ENCODE data around the gene LUZP1. TPM values are rescaled to one million over a fixed set of nuclear protein-coding genes. Genes with fewer than 3 reads are reported as not detected.

The LUZP1 gene
- total RNA-seq, 4 donors from 2014 or later, result 16.7 to 17.7 (median 17.2) TPM

DNA sequence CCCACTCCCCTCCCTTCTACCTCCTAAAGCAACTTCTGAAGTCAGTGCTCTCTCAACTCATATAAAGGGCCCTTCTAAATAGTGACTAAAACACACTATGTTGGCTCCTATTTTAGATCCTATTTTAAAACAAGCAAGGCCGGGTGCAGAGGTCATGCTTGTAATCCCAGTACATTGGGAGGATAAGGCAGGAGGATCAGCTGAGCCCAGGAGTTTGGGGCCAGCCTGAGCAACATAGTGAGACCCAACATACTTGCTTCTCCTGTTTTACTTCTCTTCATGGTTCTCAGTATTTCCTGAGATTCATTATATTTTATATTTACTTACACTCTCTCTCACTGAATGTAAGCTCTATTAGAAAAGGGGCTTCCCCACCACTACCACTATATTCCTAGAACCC, 42.5 kb downstream of the LUZP1 start:
- TF ChIP-seq CTCF (IDR thresholded peaks at IDR 0.05) (no peak), POLR2A (IDR thresholded peaks at IDR 0.05) (no peak), EP300 (IDR thresholded peaks at IDR 0.05) (no peak)
- H3K4me1 ChIP-seq, result peaks cover 0 to 31% (median 14%) of the 10 kb centered on the region in 4 donors

GRCh38 chr1:23125489-23125888, 43.2 kb downstream of the LUZP1 start:
- no peaks in the 10 kb centered on the region for H3K27me3 ChIP-seq
- no peak overlapping the region for H3K27ac ChIP-seq
- WGBS, 2 donors, result 77% methylated on average over 4 of the region's 4 CpGs
- H3K4me1 ChIP-seq, result peaks cover 0 to 31% (median 14%) of the 10 kb centered on the region in 4 donors
- H3K9me3 ChIP-seq, result no peaks in the 10 kb centered on the region
- no peak for DNase-seq (ENCODE audit: low spot score in 2 of 2)
- no peak overlapping the region for H3K4me3 ChIP-seq
- no peaks in the 10 kb centered on the region for H3K36me3 ChIP-seq
- TF ChIP-seq EP300 (IDR thresholded peaks at IDR 0.05), result no peak

More for the DNA sequence above, 42.5 kb downstream of the LUZP1 start:
- H3K36me3 ChIP-seq, result no peaks in the 10 kb centered on the region
- H3K27me3 ChIP-seq, result no peaks in the 10 kb centered on the region
- 41 to 61% methylated on average over 1 of the region's 1 CpG for WGBS, 2 donors
- H3K9me3 ChIP-seq, result no peaks in the 10 kb centered on the region
- no peak overlapping the region for H3K4me3 ChIP-seq
- H3K27ac ChIP-seq, result no peak overlapping the region
- DNase-seq (ENCODE audit: low spot score in 2 of 2), result no peak

- no peak for DNase-seq (ENCODE audit: low spot score in 2 of 2)
Measured at GRCh38 chr1:23124259-23125026, 44.2 kb downstream of the LUZP1 start.

GRCh38 chr1:23123528-23123927, 45.1 kb downstream of the LUZP1 start:
- H3K9me3 ChIP-seq, result no peaks in the 10 kb centered on the region
- DNase-seq (ENCODE audit: low spot score in 2 of 2), result no peak
- no peak overlapping the region for H3K4me3 ChIP-seq
- H3K4me1 ChIP-seq, result peaks cover 0 to 42% (median 15%) of the 10 kb centered on the region in 4 donors
- no peaks in the 10 kb centered on the region for H3K36me3 ChIP-seq
- H3K27me3 ChIP-seq, result no peaks in the 10 kb centered on the region
- TF ChIP-seq CTCF (IDR thresholded peaks at IDR 0.05) (no peak), EP300 (IDR thresholded peaks at IDR 0.05) (no peak), POLR2A (IDR thresholded peaks at IDR 0.05) (no peak)
- no peak overlapping the region for H3K27ac ChIP-seq

More at GRCh38 chr1:23124259-23125026, 44.2 kb downstream of the LUZP1 start:
- Histone ChIP-seq H3K27ac (no peak overlapping the region), H3K9me3 (no peaks in the 10 kb centered on the region), H3K4me3 (no peak overlapping the region), H3K4me1 (peaks cover 0 to 36% (median 14%) of the 10 kb centered on the region in 4 donors), H3K36me3 (no peaks in the 10 kb centered on the region), H3K27me3 (no peaks in the 10 kb centered on the region)
- 90 to 93% methylated on average over 4 of the region's 4 CpGs for WGBS, 2 donors
- TF ChIP-seq POLR2A (IDR thresholded peaks at IDR 0.05), result no peak
- no peak for TF ChIP-seq EP300 (IDR thresholded peaks at IDR 0.05)
- TF ChIP-seq CTCF (IDR thresholded peaks at IDR 0.05), result no peak

DNA sequence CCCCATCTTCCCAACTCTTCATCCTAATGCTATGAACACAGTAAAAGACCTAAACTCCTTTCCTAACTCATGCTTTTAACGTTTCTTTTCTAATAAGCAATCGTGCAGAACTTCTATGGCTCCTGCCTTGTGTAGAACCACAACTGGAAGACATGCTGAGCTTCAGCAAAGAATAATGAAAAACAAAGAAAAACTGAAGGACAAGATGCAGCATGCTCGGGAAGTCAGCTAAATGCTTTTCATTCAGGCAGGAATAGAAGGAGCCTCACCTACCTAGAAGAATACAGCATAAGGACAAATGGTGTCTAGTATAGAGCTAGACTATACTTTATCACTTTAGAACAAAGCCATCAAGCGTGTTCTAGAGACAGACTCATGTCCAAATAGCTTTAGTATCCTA, 45.9 kb downstream of the LUZP1 start:
- TF ChIP-seq POLR2A (IDR thresholded peaks at IDR 0.05), result no peak
- no peak for TF ChIP-seq CTCF (IDR thresholded peaks at IDR 0.05)
- no peak for TF ChIP-seq EP300 (IDR thresholded peaks at IDR 0.05)
- no peaks in the 10 kb centered on the region for H3K9me3 ChIP-seq
- H3K4me1 ChIP-seq, result peaks cover 0 to 50% (median 16%) of the 10 kb centered on the region in 4 donors
- no peak for DNase-seq (ENCODE audit: low spot score in 2 of 2)
- peak overlapping the region in 1 of 4 donors; percentile 30 for H3K27ac ChIP-seq
- WGBS, 2 donors, result 48 to 64% methylated on average over 4 of the region's 4 CpGs
- H3K36me3 ChIP-seq, result no peaks in the 10 kb centered on the region
- H3K27me3 ChIP-seq, result no peaks in the 10 kb centered on the region
- H3K4me3 ChIP-seq, result no peak overlapping the region

Measured in tibial nerve (tissue), 4 donors.